NK-92 treated with Interleukin-12 subunit alpha and Interleukin-12 subunit beta, amount 100 ng/mL, for 24 hours (cell line): ENCODE measurements around the gene SRPK1.
"Not testable (repeated sequence)": the region's sequence is repeated elsewhere in the genome, so short reads cannot be mapped to it uniquely, and the experiment has no call there.

ENCODE experiments used
- DNase-seq: peaks from one replicate; lab custom pipeline; 2025; lab: John Stamatoyannopoulos, UW

The SRPK1 gene

GRCh38 chr6:35920793-35921732 is at the start of gene SRPK1:
SRPK1 (minus strand) TSS chr6:35921098; CDS start chr6:35921056, 42 bp downstream.
- DNase-seq: peak; percentile 90

GRCh38 chr6:35970181-35970580 is 49.3 kb upstream of the SRPK1 start:
- no peak for DNase-seq

DNA sequence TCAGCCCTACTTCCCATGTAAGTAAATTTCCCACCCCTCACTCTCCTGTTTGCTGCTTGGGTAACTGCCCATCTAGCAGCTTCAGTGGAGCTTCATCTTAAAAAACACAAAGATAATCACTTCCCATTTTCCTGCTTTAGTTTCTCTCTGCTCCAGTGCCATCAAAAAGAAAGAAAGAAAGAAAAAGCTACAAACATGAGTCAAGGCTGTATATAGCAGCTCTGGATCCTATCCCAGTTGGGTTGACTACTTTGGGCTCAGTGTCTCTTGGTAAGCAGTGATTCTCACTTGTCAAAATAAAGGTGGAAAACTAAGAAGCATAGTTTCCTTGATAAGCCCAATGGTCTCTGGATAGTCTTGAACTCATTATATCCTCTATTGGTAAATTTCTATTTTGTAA is 48.7 kb upstream of the SRPK1 start:
- no peak for DNase-seq

DNA sequence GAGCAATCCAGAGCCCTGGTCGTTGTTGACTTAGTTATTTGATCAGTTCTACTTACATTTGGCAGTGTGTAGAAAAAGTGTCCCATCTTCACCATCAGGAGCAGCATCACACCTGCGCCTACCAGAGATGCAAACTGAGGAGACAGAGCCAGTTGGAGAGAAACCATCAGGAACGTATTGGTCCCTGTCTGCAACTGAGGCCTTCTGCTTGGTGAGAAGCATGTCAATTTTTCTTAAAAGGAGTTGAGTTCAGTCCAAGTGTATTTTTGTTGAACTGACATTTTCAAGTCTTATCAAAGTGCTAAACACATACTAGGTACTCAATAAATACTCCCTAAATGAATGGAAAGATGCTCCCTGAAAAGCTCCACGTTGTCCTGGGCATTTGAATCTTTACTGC is 47.9 kb upstream of the SRPK1 start:
- no peak for DNase-seq

DNA sequence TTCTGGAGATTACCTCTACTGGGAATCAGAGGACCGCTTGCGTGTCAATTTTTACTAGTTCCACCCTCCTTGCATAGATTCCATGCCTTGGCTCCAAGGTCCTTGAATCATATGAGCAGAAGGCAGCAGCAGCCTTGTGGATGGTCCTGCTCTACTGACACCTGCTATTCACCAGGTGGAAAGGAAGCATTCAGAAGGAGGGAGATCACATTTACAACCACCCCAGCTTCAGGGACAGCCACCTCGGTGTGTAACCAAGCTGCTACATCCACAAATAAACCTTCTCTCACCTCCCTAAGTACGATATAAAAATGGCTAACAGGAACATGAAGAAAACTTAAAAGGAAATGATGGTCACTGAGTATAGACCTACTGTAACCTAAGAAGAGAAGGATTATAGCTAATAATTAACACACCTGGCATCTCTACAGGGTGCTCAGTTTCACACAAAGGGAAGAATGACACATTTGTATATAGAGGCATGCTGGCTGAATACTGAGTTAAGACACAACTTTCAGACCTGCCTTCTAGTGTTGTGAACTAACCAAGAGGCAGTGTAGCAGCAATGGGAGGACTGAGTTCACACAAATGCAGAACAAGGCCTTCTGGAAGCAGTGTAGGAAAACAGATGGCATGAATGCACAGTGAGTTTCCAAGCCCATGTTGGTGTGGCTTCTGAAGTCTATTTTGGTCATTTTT is 46.3 kb upstream of the SRPK1 start:
- no peak for DNase-seq

DNA sequence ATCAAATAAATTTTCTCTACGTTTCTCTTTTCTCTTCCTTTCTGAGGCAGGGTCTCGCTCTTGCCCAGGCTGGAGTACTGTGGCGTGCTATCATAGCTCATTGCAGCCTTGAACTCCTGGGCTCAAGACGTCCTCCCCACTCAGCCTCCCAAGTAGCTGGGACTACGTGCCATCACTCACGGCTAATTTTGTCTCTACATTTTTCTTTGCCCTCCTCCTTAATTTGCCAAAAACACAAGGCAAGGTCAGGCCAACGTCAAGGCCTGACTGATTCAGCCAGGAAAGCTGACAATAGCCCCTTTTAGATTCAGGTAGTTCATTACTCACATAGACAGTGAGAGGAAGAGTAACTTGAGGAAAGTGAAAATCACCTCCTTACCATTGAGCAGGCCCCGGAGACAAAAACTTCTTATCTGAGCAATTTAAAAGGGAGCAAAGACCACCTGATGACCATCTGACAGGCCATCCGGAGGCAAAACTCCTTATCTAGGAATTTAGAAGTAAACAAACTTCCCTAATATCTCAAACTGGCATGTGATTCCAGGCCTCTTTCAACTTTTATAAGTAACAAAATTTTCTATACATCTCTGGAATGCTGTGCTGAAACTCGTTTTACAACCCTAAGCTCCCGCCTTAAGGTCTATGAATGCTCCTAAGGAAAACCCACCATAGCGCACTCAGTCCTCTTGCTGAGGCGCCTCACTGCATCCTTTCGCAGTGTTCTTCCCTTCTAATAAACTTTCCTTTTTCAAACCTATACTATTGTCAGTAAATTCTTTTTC is 42.1 kb upstream of the SRPK1 start:
- no peak for DNase-seq

GRCh38 chr6:35960187-35960586 is 39.3 kb upstream of the SRPK1 start:
- no peak for DNase-seq

GRCh38 chr6:35955970-35956369 is 35.1 kb upstream of the SRPK1 start:
- no peak for DNase-seq

DNA sequence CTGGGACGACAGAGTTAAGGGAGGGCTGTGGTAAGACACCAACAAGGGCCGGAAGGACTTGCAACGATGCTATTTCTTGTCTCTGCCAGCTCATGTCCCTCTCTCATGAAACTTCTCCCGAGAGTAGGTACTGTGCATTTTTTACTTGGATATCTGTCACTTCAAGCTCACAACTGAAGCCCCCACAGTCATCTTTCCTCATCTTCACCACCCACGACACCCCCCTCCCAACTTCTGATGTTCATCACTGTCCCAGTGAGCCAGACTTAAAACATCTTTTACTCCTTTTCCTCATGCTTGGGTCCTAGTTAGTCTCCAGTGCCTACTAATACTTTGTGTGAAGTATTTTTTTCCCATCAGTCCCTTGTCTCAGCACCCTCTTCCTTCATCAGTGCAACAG is 34.6 kb upstream of the SRPK1 start:
- no peak for DNase-seq

GRCh38 chr6:35955071-35955470 is 34.2 kb upstream of the SRPK1 start:
- no peak for DNase-seq

DNA sequence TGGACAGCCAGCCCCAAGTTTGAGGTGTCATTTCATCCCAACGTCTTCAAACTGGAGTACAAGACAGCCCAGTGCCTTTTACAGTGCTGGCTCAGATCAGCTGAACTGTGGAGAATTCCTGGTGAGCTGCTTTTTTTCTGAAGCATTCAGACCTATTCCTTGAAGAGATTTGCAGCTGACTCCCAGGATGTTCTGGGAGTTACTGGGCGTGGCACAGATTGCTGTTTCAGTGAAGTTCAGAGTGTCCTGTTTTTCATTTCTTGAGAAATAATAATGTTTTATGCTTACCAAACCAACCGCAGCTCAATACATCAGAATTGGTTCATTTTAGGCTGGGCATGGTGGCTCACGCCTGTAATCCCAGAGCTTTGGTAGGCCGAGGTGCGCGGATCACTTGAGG is 33.4 kb upstream of the SRPK1 start:
- no peak for DNase-seq

DNA sequence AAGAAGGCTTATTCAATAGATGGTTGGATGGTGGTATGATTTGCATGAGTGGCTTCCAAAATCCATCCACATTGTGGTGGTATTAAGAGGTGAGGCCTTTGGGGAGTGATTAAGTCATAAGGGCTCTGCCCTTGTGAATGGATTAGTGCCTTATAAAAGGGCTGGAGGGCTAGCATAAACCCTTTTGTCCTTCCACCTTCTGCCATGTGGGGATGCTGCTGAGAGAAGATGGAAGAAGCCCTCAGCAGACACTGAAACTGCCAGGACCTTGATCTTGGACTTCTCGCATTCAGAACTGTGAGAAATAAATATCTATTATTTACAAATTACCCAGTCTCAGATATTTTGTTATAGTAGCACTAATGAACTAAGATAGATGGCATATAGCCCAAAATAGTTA is 27.8 kb upstream of the SRPK1 start:
- no peak for DNase-seq

DNA sequence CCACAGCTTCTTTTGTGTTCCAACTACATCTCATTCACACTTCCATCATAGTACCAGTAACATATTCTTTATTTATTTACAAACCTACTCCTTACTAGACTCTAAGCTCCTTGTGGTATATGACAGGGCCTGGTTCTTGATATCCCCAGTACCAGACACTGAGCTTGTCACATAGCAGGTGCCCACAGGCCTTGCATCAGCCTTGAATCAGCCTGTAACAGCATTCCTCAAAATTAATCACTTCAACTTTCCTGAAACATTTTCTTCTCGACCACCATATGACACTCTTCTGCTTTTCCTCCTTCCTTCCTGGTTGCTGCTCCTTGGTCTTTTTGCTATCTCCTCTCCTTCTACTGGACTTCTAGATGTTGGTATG is 24.7 kb upstream of the SRPK1 start:
- no peak for DNase-seq

DNA sequence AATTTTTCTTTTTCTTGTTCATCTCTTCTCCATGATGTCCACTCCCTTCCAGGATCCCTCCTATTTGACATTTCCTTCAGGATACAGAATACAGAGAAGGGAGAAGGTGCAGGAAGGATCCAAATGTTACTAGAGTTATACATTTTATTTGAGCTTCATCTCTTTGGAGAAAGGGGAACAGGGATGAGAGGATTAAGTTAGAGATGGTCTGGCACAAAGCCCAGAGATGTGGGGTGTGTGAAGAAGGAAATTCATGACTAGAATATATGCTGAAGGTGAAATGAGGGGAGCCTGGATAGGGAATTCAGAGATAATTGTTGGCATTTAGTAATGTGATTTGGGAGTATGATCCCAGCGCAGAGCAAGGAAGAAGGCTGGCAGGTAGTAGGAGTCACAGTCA is 22.5 kb upstream of the SRPK1 start:
- DNase-seq: no peak

GRCh38 chr6:35942355-35942754 is 21.5 kb upstream of the SRPK1 start:
- DNase-seq: no peak

- not testable (repeated sequence) for DNase-seq
These were observed 20.3 kb upstream of the SRPK1 start for GRCh38 chr6:35941170-35941569.

DNA sequence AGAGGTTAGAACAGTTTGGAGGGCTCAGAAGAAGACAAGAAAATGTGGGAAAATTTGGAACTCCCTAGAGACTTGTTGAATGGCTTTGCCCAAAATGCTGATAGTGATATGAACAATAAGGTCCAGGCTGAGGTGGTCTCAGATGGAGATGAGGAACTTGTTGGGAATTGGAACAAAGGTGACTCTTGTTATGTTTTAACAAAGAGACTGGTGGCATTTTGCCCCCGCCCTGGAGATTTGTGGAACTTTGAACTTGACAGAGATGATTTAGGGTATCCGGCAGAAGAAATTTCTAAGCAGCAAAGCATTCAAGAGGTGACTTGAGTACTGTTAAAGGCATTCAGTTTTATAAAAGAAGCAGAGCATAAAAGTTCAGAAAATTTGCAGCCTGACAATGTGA is 19.1 kb upstream of the SRPK1 start:
- DNase-seq: not testable (repeated sequence)

DNA sequence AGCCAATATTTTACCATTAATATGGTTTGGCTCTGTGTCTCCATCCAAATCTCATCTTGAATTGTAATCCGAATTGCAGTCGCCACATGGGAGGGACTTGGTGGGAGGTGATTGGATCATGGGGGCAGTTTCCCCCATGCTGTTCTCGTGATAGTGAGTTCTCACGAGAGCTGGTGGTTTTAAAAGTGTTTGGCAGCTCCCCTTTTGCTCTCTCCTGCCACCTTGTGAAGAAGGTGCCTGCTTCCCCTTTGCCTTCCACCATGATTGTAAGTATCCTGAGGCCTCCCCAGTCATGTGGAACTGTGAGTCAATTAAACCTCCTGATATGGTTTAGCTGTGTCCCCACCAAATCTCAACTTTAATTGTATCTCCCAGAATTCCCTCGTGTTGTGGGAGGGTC is 18.4 kb upstream of the SRPK1 start:
- not testable (repeated sequence) for DNase-seq

- no peak for DNase-seq
These were observed 15.9 kb upstream of the SRPK1 start for GRCh38 chr6:35936681-35937359.

- DNase-seq: no peak
These were observed 14.6 kb upstream of the SRPK1 start for GRCh38 chr6:35935469-35935868.

GRCh38 chr6:35933844-35934243 is 12.9 kb upstream of the SRPK1 start:
- no peak for DNase-seq

- DNase-seq: not testable (repeated sequence)
These were observed 11.0 kb upstream of the SRPK1 start for GRCh38 chr6:35931873-35932272.
